ENCODE data around the gene YWHAQ. TPM values are rescaled to one million over a fixed set of nuclear protein-coding genes. Genes with fewer than 3 reads are reported as not detected.

Gene YWHAQ
- 262 TPM for total RNA-seq
- polyA plus RNA-seq (ENCODE audit: insufficient read depth, low read depth, low replicate concordance), result 168 TPM
- long read RNA-seq, donor 1, transcript YWHAQ-202 (5 exons, 2,216 nt), result minor isoform, 21 of 81 reads
- long read RNA-seq, donor 1, transcript YWHAQ-201 (6 exons, 2,208 nt), result major isoform, 55 of 81 reads
- long read RNA-seq, donor 1, partial matches to known transcripts, result 5 of 81 reads
- long read RNA-seq, donor 1, other reads (novel, unspliced or antisense), result 0 of 81 reads
- long read RNA-seq, donor 2, transcript YWHAQ-201 (6 exons, 2,208 nt), result major isoform, 69 of 93 reads
- long read RNA-seq, donor 2, transcript YWHAQ-202 (5 exons, 2,216 nt), result minor isoform, 18 of 93 reads
- long read RNA-seq, donor 2, partial matches to known transcripts, result 6 of 93 reads
- long read RNA-seq, donor 2, other reads (novel, unspliced or antisense), result 0 of 93 reads
- long read RNA-seq, donor 3, transcript YWHAQ-202 (5 exons, 2,216 nt), result minor isoform, 26 of 107 reads
- long read RNA-seq, donor 3, transcript YWHAQ-201 (6 exons, 2,208 nt), result major isoform, 81 of 107 reads
- long read RNA-seq, donor 3, partial matches to known transcripts, result 0 of 107 reads
- long read RNA-seq, donor 3, other reads (novel, unspliced or antisense), result 0 of 107 reads
- long read RNA-seq, donor 4, transcript YWHAQ-202 (5 exons, 2,216 nt), result minor isoform, 16 of 107 reads
- long read RNA-seq, donor 4, transcript YWHAQ-201 (6 exons, 2,208 nt), result major isoform, 84 of 107 reads
- long read RNA-seq, donor 4, partial matches to known transcripts, result 7 of 107 reads
- long read RNA-seq, donor 4, other reads (novel, unspliced or antisense), result 0 of 107 reads
- long read RNA-seq, donor 5, transcript YWHAQ-201 (6 exons, 2,208 nt), result major isoform, 5 of 6 reads
- long read RNA-seq, donor 5, partial matches to known transcripts, result 0 of 6 reads
- long read RNA-seq, donor 5, other reads (novel, unspliced or antisense), result 0 of 6 reads
- long read RNA-seq, donor 6, transcript YWHAQ-202 (5 exons, 2,216 nt), result minor isoform, 50 of 183 reads
- long read RNA-seq, donor 6, transcript YWHAQ-201 (6 exons, 2,208 nt), result major isoform, 102 of 183 reads
- long read RNA-seq, donor 6, partial matches to known transcripts, result 31 of 183 reads
- long read RNA-seq, donor 6, other reads (novel, unspliced or antisense), result 0 of 183 reads
- long read RNA-seq, donor 7, transcript YWHAQ-201 (6 exons, 2,208 nt), result major isoform, 220 of 294 reads
- long read RNA-seq, donor 7, transcript YWHAQ-202 (5 exons, 2,216 nt), result minor isoform, 52 of 294 reads
- long read RNA-seq, donor 7, partial matches to known transcripts, result 16 of 294 reads
- long read RNA-seq, donor 7, other reads (novel, unspliced or antisense), result 6 of 294 reads
- long read RNA-seq, donor 8, transcript YWHAQ-202 (5 exons, 2,216 nt), result minor isoform, 25 of 100 reads
- long read RNA-seq, donor 8, transcript YWHAQ-201 (6 exons, 2,208 nt), result major isoform, 62 of 100 reads
- long read RNA-seq, donor 8, partial matches to known transcripts, result 13 of 100 reads
- long read RNA-seq, donor 8, other reads (novel, unspliced or antisense), result 0 of 100 reads
- long read RNA-seq, donor 9, transcript YWHAQ-201 (6 exons, 2,208 nt), result major isoform, 24 of 37 reads
- long read RNA-seq, donor 9, transcript YWHAQ-202 (5 exons, 2,216 nt), result minor isoform, 13 of 37 reads
- long read RNA-seq, donor 9, partial matches to known transcripts, result 0 of 37 reads
- long read RNA-seq, donor 9, other reads (novel, unspliced or antisense), result 0 of 37 reads
- long read RNA-seq, donor 10, transcript YWHAQ-201 (6 exons, 2,208 nt), result major isoform, 48 of 80 reads
- long read RNA-seq, donor 10, transcript YWHAQ-202 (5 exons, 2,216 nt), result minor isoform, 20 of 80 reads
- long read RNA-seq, donor 10, partial matches to known transcripts, result 12 of 80 reads
- long read RNA-seq, donor 10, other reads (novel, unspliced or antisense), result 0 of 80 reads

DNA sequence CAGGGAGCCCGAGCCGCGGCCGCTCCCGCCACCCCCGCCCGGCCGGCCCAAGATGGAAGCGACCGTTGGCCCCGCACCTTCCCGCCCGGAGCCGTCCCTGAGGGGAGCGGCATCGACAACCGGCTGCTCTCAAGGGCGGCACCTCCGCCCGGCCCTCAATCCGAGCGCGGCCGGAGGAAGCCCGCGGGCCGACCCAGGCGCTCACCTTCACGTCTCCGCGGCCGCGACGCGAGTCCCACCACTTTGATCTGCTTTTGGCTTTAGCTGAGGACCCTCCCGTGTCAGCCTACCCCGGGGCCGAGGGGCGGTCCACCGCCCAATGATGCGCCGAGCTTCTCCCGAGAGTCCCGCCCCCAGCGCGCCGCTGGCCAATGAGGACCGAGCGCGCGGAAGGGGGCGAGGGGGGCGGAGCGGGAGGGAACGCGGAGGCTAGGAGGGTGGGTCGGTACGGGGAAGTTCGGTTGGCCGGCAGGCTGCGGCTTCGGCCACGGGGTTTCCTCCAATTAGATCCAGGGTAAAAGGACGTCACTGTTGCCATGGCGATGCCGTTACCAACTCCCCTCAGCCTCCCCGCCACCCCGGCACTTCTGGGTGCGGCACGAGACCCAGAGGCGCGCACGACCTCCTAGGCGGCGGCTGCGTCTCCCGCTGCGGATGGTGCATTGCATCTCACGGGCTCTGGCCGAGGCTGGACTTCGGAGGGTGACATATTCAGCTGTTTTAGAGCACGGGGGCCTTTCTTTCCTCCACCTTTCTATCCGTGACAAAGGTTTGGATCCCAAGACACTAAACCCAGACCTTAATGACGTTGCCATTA, at the start of gene YWHAQ:
Gene YWHAQ (minus strand): TSS at position 262 of the 817 bp plus-strand sequence. CDS start 545 bp downstream, outside the sequence.
- peak; percentile 99 to 100 (median 100) for DNase-seq
- H3K9ac ChIP-seq (ENCODE audit: low read length in 3 of 3), result peak within 1 kb of the TSS; percentile 81 to 90 (median 83)
- peak; percentile 62 for FAIRE-seq

GRCh38 chr2:9680082-9680481, 49.3 kb upstream of the YWHAQ start:
- H3K27ac ChIP-seq (ENCODE audit: low read depth in 2 of 2, low read length in 2 of 2), result no peak overlapping the region
- intact Hi-C loops (cut with DNase I), result no loop called here
- H3K27me3 ChIP-seq (ENCODE audit: control insufficient read depth, insufficient read depth, low read length), result no peaks in the 10 kb centered on the region
- FAIRE-seq, result no peak
- TF ChIP-seq CTCF (IDR thresholded peaks at IDR 0.05; ENCODE audit: borderline replicate concordance, extremely low read depth, insufficient read depth), result no peak
- H3K9me3 ChIP-seq (ENCODE audit: control insufficient read depth in 2 of 3, insufficient read depth in 1 of 3, low read length in 3 of 3), result no peaks in the 10 kb centered on the region
- H3K36me3 ChIP-seq (ENCODE audit: control insufficient read depth in 2 of 3, insufficient read depth in 3 of 3, low read length in 3 of 3), result no peaks in the 10 kb centered on the region
- DNase-seq, result no peak
- H3K4me1 ChIP-seq (ENCODE audit: control insufficient read depth in 2 of 3, insufficient read depth in 2 of 3, low read depth in 1 of 3, low read length in 3 of 3), result no peaks in the 10 kb centered on the region
- H3K4me3 ChIP-seq (ENCODE audit: low read length in 3 of 3), result no peak overlapping the region
- no peak overlapping the region for H3K9ac ChIP-seq (ENCODE audit: low read length in 3 of 3)

More for the DNA sequence above, at the start of gene YWHAQ:
- Histone ChIP-seq H3K36me3 (ENCODE audit: control insufficient read depth in 2 of 3, insufficient read depth in 3 of 3, low read length in 3 of 3) (peaks cover 0 to 8% (median 8%) of the 10 kb centered on the region in 3 donors), H3K27ac (ENCODE audit: low read depth in 2 of 2, low read length in 2 of 2) (peak within 1 kb of the TSS; percentile 91 to 94), H3K4me1 (ENCODE audit: control insufficient read depth in 2 of 3, insufficient read depth in 2 of 3, low read depth in 1 of 3, low read length in 3 of 3) (peaks cover 0 to 7% (median 5%) of the 10 kb centered on the region in 3 donors), H3K9me3 (ENCODE audit: control insufficient read depth in 2 of 3, insufficient read depth in 1 of 3, low read length in 3 of 3) (no peaks in the 10 kb centered on the region), H3K27me3 (ENCODE audit: control insufficient read depth, insufficient read depth, low read length) (no peaks in the 10 kb centered on the region), H3K4me3 (ENCODE audit: low read length in 3 of 3) (peak within 1 kb of the TSS; percentile 72 to 94 (median 77))
- intact Hi-C loops (cut with DNase I), result no loop called here
- TF ChIP-seq CTCF (IDR thresholded peaks at IDR 0.05; ENCODE audit: borderline replicate concordance, extremely low read depth, insufficient read depth), result no peak
